ENCODE measurements around the gene DAG1.
A peak's percentile ranks its signal among the peaks of the same experiment; 100 is the strongest.

The DAG1 gene

DNA sequence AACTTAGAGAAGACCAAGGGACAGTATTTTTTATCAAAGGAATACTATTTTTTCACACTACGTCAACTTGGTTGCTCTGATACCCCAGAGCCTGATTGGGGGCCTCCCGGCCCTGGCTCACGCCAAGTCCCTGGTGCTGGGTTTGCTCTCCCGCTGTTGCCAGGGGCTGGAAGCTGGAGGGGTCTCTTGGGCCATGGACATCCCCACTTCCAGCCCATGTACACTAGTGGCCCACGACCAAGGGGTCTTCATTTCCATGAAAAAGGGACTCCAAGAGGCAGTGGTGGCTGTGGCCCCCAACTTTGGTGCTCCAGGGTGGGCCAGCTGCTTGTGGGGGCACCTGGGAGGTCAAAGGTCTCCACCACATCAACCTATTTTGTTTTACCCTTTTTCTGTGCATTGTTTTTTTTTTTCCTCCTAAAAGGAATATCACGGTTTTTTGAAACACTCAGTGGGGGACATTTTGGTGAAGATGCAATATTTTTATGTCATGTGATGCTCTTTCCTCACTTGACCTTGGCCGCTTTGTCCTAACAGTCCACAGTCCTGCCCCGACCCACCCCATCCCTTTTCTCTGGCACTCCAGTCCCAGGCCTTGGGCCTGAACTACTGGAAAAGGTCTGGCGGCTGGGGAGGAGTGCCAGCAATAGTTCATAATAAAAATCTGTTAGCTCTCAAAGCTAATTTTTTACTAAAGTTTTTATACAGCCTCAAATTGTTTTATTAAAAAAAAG lies 63.9 kb downstream of the DAG1 start:
- no peak for DNase-seq (ENCODE audit: low spot score)
- Histone ChIP-seq H3K4me3 (no peak overlapping the region), H3K27ac (peak overlapping the region in 1 of 2 donors; percentile 42)
- TF ChIP-seq, protein P1, sequence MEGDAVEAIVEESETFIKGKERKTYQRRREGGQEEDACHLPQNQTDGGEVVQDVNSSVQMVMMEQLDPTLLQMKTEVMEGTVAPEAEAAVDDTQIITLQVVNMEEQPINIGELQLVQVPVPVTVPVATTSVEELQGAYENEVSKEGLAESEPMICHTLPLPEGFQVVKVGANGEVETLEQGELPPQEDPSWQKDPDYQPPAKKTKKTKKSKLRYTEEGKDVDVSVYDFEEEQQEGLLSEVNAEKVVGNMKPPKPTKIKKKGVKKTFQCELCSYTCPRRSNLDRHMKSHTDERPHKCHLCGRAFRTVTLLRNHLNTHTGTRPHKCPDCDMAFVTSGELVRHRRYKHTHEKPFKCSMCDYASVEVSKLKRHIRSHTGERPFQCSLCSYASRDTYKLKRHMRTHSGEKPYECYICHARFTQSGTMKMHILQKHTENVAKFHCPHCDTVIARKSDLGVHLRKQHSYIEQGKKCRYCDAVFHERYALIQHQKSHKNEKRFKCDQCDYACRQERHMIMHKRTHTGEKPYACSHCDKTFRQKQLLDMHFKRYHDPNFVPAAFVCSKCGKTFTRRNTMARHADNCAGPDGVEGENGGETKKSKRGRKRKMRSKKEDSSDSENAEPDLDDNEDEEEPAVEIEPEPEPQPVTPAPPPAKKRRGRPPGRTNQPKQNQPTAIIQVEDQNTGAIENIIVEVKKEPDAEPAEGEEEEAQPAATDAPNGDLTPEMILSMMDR (IDR thresholded peaks at IDR 0.05): no peak

DNA sequence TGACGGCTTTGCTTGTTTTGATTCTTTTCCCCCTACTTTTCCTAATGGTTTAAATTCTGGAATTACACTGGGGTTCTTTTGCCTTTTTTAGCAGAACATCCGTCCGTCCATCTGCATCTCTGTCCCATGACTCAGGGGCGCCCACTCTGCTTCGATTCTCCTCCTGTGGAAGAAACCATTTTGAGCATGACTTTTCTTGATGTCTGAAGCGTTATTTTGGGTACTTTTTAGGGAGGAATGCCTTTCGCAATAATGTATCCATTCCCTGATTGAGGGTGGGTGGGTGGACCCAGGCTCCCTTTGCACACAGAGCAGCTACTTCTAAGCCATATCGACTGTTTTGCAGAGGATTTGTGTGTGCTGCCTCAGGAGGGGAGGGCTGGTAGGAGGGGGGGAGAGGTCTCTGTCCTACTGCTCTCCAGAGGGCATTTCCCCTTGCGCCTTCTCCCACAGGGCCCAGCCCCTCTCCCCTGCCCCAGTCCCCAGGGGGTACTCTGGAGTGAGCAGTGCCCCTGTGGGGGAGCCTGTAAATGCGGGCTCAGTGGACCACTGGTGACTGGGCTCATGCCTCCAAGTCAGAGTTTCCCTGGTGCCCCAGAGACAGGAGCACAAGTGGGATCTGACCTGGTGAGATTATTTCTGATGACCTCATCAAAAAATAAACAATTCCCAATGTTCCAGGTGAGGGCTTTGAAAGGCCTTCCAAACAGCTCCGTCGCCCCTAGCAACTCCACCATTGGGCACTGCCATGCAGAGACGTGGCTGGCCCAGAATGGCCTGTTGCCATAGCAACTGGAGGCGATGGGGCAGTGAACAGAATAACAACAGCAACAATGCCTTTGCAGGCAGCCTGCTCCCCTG lies 64.7 kb downstream of the DAG1 start:
- no peak overlapping the region for H3K4me3 ChIP-seq

DNA sequence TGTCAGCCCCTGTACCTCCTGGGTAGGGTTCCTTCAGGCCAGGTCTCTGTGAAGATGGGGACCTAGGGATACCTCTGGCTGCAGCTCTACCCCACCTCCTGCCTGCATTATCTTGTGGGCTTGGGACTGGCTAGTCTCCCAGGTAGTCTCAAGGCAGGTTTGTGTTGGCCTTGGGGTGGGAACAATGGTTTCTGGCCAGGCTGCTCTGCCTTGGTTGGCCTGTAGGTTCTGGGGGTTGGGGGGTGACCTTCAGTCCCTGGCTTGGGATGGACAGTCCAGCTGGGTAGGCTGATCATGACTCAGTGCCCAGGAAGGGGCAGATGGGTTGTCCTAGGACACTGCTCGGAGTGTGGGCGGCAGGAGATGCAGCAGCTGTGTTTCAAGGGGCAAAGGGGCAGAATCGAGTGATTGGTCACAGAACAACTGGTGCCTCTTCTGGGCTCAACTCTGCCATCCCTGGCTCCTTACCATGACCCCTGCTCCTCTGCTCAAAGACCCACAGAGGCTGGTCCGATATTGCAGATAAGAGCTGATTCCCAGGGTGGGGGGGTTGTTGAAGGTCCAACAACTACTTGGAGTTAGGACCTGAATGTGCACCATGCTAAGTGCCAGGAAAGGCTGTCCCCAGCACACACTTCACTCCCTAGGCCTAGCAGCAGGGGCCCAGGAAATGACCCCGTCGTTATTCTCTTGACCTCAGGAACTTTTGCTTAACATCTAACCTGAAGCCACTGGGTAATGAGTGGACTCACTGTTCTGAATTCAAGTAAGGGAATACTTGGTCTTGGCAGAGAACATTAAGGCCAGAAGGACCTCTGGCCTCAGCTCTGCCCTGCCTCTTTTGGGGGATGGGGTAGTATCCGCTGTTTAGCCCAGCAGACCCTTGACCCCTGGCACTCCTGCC lies 66.2 kb downstream of the DAG1 start:
- TF ChIP-seq, protein P1 (IDR thresholded peaks at IDR 0.05): no peak
- no peak for DNase-seq (ENCODE audit: low spot score)
- H3K4me3 ChIP-seq: no peak overlapping the region
- peak overlapping the region in 1 of 2 donors; percentile 16 for H3K27ac ChIP-seq

More for the DNA sequence above, 64.7 kb downstream of the DAG1 start:
- no peak for DNase-seq (ENCODE audit: low spot score)
- peak overlapping the region in 1 of 2 donors; percentile 33 for H3K27ac ChIP-seq
- TF ChIP-seq, protein P1 (IDR thresholded peaks at IDR 0.05): no peak

DNA sequence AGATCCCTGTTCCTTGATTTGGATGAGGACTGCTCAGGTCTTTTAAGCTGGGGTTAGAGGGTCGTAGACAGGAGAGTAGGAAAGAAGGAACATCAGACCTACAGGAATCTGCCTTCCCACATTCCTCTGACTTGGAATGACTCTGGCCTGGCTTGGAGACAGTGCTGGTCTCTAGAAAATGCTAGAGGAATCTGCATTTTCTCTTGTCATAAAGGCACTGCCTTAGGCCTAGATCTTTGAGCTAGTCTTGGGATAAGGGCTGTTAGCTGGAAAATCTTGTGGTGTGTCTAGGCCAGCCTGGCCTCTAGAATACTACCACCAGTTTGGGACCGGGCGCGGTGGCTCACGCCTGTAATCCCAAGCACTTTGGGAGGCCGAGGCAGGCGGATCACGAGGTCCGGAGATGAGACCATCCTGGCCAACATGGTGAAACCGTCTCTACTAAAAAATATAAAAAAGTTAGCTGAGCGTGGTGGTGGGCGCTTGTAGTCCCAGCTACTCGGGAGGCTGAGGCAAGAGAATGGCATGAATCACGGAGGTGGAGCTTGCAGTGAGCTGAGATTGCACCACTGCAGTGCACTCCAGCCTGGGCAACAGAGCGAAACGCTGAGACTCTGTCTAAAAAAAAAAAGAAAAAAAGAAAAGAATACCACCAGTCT lies 66.9 kb downstream of the DAG1 start:
- TF ChIP-seq, protein P1 (IDR thresholded peaks at IDR 0.05): no peak
- H3K27ac ChIP-seq: no peak overlapping the region
- DNase-seq (ENCODE audit: low spot score): no peak
- no peak overlapping the region for H3K4me3 ChIP-seq

DNA sequence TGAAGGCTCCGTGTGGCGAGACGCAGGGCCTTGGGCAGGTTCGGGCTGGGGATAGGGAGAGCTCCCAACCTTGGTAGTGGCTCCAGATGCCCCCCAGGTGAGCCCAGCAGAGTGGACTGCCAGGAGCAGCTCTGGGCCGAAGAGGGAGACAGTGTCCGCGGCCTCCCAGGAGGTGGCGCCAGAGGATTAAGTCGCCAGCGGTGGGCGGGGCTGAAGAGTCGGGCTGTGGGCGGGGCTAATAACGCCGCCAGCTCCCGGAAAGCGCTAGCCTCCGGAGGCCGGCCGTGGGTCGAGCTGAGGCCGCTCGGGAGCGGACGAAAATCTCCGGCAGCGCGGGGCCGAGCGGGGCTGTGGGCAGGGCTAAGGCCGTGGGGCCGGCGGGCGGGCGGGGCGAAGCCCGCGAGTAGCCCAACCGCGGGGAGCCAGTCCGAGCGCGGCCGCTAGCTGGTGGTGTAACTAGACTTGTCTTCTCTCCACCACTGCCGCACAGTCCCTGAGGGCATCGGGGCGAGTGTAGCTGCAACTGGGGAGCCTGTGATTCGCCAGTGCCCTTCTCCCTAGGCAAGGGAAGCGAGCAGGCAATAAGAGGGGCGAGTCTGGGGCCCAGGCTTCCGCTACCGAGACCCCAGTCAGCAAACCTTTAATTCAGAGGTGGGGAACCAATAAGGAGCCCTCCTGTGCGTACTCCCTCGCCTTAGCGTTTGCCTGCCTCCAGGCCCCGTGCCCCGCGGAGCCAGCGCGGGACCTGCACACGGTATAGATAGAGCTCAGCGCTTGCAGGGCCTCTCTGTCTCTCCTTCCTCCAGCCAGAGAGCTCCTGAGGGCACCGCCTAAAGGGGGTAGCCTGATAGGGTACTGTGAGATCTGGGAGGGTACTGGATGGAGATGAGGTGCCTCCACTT lies 69.8 kb downstream of the DAG1 start:
- H3K4me3 ChIP-seq: peak overlapping the region; percentile 73
- TF ChIP-seq, protein P1 (IDR thresholded peaks at IDR 0.05): peak; percentile 76
- DNase-seq (ENCODE audit: low spot score): peak; percentile 94
- H3K27ac ChIP-seq: peak overlapping the region; percentile 83 to 91

Data from coronary artery (tissue), 2 donors.